Activated T-cell treated with anti-CD3 and anti-CD28 coated beads, Interleukin-2, amount 50 U/mL, for 24 hours (primary cell): Measurements from ENCODE around the gene RUNX1.

ENCODE experiments used
- DNase-seq: peaks from one replicate; pipeline ENCODE4 v3.0.0-alpha.2; 2020
- H3K27ac Mint-ChIP-seq: 2 replicates; pipeline ENCODE4 v1.8.0; 2020; ENCODE audit warnings: mild to moderate bottlenecking, mixed read lengths
- H3K27me3 Mint-ChIP-seq: 2 replicates; pipeline ENCODE4 v1.8.0; 2020; ENCODE audit warnings: mixed read lengths
- H3K36me3 Mint-ChIP-seq: 2 replicates; pipeline ENCODE4 v1.8.0; 2020; ENCODE audit warnings: low read depth, mixed read lengths
- H3K4me1 Mint-ChIP-seq: 2 replicates; pipeline ENCODE4 v1.8.0; 2020; ENCODE audit warnings: low read depth, mixed read lengths
- H3K4me3 Mint-ChIP-seq: 2 replicates; pipeline ENCODE4 v1.8.0; 2020; ENCODE audit warnings: mild to moderate bottlenecking, moderate library complexity, mixed read lengths
- H3K9me3 Mint-ChIP-seq: 2 replicates; pipeline ENCODE4 v1.8.0; 2020; ENCODE audit warnings: mixed read lengths

The RUNX1 gene

DNA sequence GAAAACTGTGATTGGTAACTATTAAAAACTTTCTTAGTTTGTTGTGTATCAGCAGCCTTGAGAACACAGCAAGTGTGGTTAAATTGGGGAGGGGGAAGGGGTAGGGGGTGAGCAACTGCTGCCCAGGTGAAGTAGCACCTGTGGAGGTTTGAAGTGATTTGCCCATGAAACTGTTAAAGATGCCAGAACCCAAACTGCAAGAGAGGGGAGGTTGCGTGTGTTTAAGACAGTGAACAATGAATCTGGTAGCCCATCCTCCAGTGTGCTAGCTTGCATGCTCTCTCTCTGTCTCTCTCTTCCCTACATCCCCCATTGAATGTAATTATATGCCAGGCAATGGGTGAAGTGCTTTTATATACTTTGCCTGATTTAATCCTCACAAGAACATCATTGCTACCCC is 154.7 kb downstream of the RUNX1 start:
- no peak for DNase-seq
- Mint-ChIP-seq H3K27ac (peak overlapping the region; percentile 9), H3K27me3 (no peaks in the 10 kb centered on the region), H3K4me3 (no peak overlapping the region), H3K9me3 (peaks cover 2% of the 10 kb centered on the region), H3K36me3 (peaks cover 19% of the 10 kb centered on the region), H3K4me1 (peaks cover 79% of the 10 kb centered on the region)

DNA sequence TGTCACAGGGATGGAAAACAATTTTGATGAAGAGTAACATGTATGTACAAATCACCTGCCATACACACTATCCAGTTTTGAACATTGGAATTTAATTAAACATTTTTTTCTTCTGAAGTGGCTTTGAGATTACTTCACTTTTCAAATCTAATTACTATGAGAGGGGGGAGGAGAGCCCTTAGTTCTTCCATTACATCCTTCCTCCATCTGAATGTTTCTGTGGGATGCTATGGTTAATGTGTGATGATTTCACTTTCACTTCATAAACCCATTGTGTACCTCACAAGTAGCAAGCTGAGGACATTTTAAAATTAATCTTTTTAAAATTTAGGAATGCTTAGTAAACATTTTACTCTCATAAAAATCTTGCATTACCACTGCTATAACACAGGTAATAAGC is 156.9 kb downstream of the RUNX1 start:
- Mint-ChIP-seq H3K27ac (peak overlapping the region; percentile 63), H3K36me3 (peaks cover 22% of the 10 kb centered on the region), H3K4me1 (peaks cover 66% of the 10 kb centered on the region), H3K9me3 (peaks cover 2% of the 10 kb centered on the region), H3K27me3 (no peaks in the 10 kb centered on the region), H3K4me3 (peak overlapping the region; percentile 8)
- DNase-seq, result no peak

GRCh38 chr21:34891613-34891943 is 157.5 kb downstream of the RUNX1 start:
- Mint-ChIP-seq H3K27me3 (no peaks in the 10 kb centered on the region), H3K9me3 (peaks cover 2% of the 10 kb centered on the region), H3K4me1 (peaks cover 60% of the 10 kb centered on the region), H3K4me3 (peak overlapping the region; percentile 89), H3K27ac (peak overlapping the region; percentile 63), H3K36me3 (peaks cover 22% of the 10 kb centered on the region)
- DNase-seq, result no peak

DNA sequence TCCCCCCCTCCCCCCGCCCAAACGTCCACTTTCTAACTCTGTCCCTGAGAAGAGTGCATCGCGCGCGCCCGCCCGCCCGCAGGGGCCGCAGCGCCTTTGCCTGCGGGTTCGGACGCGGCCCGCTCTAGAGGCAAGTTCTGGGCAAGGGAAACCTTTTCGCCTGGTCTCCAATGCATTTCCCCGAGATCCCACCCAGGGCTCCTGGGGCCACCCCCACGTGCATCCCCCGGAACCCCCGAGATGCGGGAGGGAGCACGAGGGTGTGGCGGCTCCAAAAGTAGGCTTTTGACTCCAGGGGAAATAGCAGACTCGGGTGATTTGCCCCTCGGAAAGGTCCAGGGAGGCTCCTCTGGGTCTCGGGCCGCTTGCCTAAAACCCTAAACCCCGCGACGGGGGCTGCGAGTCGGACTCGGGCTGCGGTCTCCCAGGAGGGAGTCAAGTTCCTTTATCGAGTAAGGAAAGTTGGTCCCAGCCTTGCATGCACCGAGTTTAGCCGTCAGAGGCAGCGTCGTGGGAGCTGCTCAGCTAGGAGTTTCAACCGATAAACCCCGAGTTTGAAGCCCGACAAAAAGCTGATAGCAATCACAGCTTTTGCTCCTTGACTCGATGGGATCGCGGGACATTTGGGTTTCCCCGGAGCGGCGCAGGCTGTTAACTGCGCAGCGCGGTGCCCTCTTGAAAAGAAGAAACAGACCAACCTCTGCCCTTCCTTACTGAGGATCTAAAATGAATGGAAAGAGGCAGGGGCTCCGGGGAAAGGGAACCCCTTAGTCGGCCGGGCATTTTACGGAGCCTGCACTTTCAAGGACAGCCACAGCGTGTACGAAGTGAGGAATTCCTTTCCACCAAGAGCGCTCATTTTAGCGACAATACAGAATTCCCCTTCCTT is 158.1 kb downstream of the RUNX1 start:
- H3K9me3 Mint-ChIP-seq, result no peaks in the 10 kb centered on the region
- H3K36me3 Mint-ChIP-seq, result peaks cover 28% of the 10 kb centered on the region
- H3K4me1 Mint-ChIP-seq, result peaks cover 56% of the 10 kb centered on the region
- H3K27ac Mint-ChIP-seq, result peak overlapping the region; percentile 99
- no peaks in the 10 kb centered on the region for H3K27me3 Mint-ChIP-seq
- peak; percentile 61 for DNase-seq
- H3K4me3 Mint-ChIP-seq, result peak overlapping the region; percentile 89

DNA sequence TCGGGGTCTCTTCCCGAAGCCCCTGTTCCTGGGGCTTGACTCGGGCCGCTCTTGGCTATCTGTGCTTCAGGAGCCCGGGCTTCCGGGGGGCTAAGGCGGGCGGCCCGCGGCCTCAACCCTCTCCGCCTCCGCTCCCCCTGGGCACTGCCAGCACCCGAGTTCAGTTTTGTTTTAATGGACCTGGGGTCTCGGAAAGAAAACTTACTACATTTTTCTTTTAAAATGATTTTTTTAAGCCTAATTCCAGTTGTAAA is 158.7 kb downstream of the RUNX1 start:
- H3K27me3 Mint-ChIP-seq, result no peaks in the 10 kb centered on the region
- H3K4me1 Mint-ChIP-seq, result peaks cover 54% of the 10 kb centered on the region
- H3K27ac Mint-ChIP-seq, result peak overlapping the region; percentile 99
- no peaks in the 10 kb centered on the region for H3K9me3 Mint-ChIP-seq
- H3K36me3 Mint-ChIP-seq, result peaks cover 33% of the 10 kb centered on the region
- H3K4me3 Mint-ChIP-seq, result peak overlapping the region; percentile 89
- DNase-seq, result no peak

DNA sequence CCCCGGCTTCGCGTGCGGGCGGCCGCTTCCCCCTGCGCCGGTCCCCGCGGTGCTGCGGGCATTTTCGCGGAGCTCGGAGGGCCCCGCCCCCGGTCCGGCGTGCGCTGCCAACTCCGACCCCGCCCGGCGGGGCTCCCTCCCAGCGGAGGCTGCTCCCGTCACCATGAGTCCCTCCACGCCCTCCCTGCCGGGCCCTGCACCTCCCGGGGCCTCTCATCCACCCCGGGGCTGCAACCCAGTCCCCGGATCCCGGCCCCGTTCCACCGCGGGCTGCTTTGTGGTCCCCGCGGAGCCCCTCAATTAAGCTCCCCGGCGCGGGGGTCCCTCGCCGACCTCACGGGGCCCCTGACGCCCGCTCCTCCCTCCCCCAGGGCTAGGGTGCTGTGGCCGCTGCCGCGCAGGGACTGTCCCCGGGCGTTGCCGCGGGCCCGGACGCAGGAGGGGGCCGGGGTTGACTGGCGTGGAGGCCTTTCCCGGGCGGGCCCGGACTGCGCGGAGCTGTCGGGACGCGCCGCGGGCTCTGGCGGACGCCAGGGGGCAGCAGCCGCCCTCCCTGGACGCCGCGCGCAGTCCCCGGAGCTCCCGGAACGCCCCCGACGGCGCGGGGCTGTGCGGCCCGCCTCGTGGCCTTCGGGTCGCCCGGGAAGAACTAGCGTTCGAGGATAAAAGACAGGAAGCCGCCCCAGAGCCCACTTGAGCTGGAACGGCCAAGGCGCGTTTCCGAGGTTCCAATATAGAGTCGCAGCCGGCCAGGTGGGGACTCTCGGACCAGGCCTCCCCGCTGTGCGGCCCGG is 159.2 kb downstream of the RUNX1 start:
- Mint-ChIP-seq H3K27ac (peak overlapping the region; percentile 99), H3K36me3 (peaks cover 38% of the 10 kb centered on the region), H3K4me1 (peaks cover 53% of the 10 kb centered on the region), H3K9me3 (no peaks in the 10 kb centered on the region), H3K27me3 (no peaks in the 10 kb centered on the region), H3K4me3 (peak overlapping the region; percentile 89)
- peak; percentile 89 for DNase-seq

- Mint-ChIP-seq H3K4me1 (peaks cover 52% of the 10 kb centered on the region), H3K27ac (peak overlapping the region; percentile 99), H3K27me3 (no peaks in the 10 kb centered on the region), H3K4me3 (peak overlapping the region; percentile 89), H3K9me3 (no peaks in the 10 kb centered on the region), H3K36me3 (peaks cover 43% of the 10 kb centered on the region)
- peak; percentile 82 for DNase-seq
Observed at GRCh38 chr21:34889320-34889675, 159.8 kb downstream of the RUNX1 start.

DNA sequence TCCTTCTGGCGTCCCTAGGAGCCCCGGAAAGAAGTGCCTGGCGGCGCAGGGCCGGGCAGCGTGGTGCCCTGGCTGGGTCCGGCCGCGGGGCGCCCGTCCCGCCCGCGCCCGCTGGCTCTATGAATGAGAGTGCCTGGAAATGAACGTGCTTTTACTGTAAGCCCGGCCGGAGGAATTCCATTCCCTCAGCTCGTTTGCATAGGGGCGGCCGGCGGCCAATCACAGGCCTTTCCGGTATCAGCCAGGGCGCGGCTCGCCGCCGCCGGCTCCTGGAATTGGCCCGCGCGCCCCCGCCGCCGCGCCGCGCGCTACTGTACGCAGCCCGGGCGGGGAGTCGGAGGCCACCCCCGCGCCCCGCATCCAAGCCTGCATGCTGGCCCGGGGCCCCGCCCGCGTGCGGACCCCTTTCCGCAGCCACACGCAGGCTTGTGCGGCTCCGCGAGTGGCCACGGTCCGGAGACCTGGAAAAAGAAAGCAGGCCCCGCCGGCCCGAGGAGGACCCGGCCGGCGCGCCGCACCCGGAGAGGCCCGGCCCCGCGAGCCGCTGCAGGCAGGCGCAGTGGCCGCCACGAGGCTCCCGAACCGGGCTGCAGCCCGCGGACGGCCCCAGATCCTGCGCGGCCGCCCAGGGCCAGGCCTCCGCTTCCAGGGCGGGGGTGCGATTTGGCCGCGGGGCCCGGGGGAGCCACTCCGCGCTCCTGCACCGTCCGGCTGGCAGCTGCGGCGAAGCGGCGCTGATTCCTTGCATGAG is 160.4 kb downstream of the RUNX1 start:
- DNase-seq, result peak; percentile 91
- H3K4me1 Mint-ChIP-seq, result peaks cover 51% of the 10 kb centered on the region
- H3K27me3 Mint-ChIP-seq, result no peaks in the 10 kb centered on the region

GRCh38 chr21:34887725-34888568 is 161.2 kb downstream of the RUNX1 start:
- peak; percentile 92 for DNase-seq
- peak overlapping the region; percentile 99 for H3K27ac Mint-ChIP-seq
- H3K9me3 Mint-ChIP-seq, result no peaks in the 10 kb centered on the region
- H3K4me1 Mint-ChIP-seq, result peaks cover 52% of the 10 kb centered on the region
- H3K27me3 Mint-ChIP-seq, result no peaks in the 10 kb centered on the region
- H3K36me3 Mint-ChIP-seq, result peaks cover 56% of the 10 kb centered on the region
- H3K4me3 Mint-ChIP-seq, result peak overlapping the region; percentile 87

More for the DNA sequence above, 160.4 kb downstream of the RUNX1 start:
- H3K27ac Mint-ChIP-seq, result peak overlapping the region; percentile 99
- H3K4me3 Mint-ChIP-seq, result peak overlapping the region; percentile 89
- H3K36me3 Mint-ChIP-seq, result peaks cover 48% of the 10 kb centered on the region
- no peaks in the 10 kb centered on the region for H3K9me3 Mint-ChIP-seq

DNA sequence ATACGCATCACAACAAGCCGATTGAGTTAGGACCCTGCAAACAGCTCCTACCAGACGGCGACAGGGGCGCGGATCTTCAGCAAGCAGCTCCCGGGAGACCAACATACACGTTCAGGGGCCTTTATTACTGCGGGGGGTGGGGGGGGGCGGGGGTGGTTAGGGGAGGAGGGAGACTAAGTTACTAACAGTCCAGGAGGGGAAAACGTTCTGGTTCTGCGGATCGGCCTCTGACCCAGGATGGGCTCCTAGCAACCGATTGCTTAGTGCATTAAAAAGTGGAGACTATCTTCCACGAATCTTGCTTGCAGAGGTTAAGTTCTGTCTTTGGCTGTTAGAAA is 162.0 kb downstream of the RUNX1 start:
- H3K27ac Mint-ChIP-seq, result peak overlapping the region; percentile 99
- H3K4me3 Mint-ChIP-seq, result peak overlapping the region; percentile 87
- peaks cover 53% of the 10 kb centered on the region for H3K4me1 Mint-ChIP-seq
- DNase-seq, result no peak
- no peaks in the 10 kb centered on the region for H3K27me3 Mint-ChIP-seq
- H3K36me3 Mint-ChIP-seq, result peaks cover 65% of the 10 kb centered on the region
- no peaks in the 10 kb centered on the region for H3K9me3 Mint-ChIP-seq

- H3K4me3 Mint-ChIP-seq, result peak overlapping the region; percentile 87
- no peaks in the 10 kb centered on the region for H3K27me3 Mint-ChIP-seq
- peaks cover 67% of the 10 kb centered on the region for H3K36me3 Mint-ChIP-seq
- peaks cover 53% of the 10 kb centered on the region for H3K4me1 Mint-ChIP-seq
- peak; percentile 64 for DNase-seq
- peak overlapping the region; percentile 99 for H3K27ac Mint-ChIP-seq
- no peaks in the 10 kb centered on the region for H3K9me3 Mint-ChIP-seq
Observed at GRCh38 chr21:34886240-34887104, 162.6 kb downstream of the RUNX1 start.

DNA sequence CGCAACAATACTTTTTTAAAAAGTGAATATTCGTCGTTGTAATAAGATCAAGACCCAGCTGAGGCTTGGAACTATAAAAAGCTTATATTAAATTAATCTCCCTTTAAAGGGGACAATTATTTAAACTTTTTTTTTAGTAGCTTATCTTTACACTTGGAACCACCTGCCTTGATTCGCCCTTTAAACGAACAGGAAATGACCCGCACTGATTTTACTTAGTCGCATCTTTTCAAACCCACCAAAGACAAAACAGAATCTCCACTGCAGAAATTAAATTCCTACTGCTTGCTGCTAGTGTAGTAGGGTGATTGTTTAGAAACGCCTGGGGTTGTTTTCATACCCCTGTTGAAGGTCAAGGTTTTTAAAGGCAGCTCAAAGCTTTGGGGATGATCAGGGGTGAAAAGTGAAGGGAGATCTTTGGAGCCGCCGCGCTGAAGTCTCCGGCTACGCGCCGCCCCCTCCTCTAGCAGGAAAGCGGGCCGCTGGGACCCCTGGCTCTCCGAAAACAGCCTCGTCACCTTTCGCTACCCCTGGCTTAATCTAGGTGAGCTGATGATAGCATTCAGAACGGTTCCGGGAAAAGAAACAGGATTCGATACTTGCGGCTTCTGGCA is 163.4 kb downstream of the RUNX1 start:
- H3K27ac Mint-ChIP-seq, result peak overlapping the region; percentile 99
- H3K36me3 Mint-ChIP-seq, result peaks cover 73% of the 10 kb centered on the region
- no peaks in the 10 kb centered on the region for H3K27me3 Mint-ChIP-seq
- H3K4me3 Mint-ChIP-seq, result peak overlapping the region; percentile 87
- H3K4me1 Mint-ChIP-seq, result peaks cover 52% of the 10 kb centered on the region
- H3K9me3 Mint-ChIP-seq, result no peaks in the 10 kb centered on the region
- DNase-seq, result peak; percentile 46

GRCh38 chr21:34885125-34885524 is 164.0 kb downstream of the RUNX1 start:
- peak overlapping the region; percentile 99 for H3K27ac Mint-ChIP-seq
- peaks cover 79% of the 10 kb centered on the region for H3K36me3 Mint-ChIP-seq
- peak overlapping the region; percentile 87 for H3K4me3 Mint-ChIP-seq
- H3K4me1 Mint-ChIP-seq, result peaks cover 55% of the 10 kb centered on the region
- H3K9me3 Mint-ChIP-seq, result no peaks in the 10 kb centered on the region
- DNase-seq, result no peak
- H3K27me3 Mint-ChIP-seq, result no peaks in the 10 kb centered on the region
